Measurements from ENCODE around the gene SLC25A47. TPM values are rescaled to one million over a fixed set of nuclear protein-coding genes. Genes with fewer than 3 reads are reported as not detected.
A peak's percentile ranks its signal among the peaks of the same experiment; 100 is the strongest.
"Not testable (repeated sequence)": the region's sequence is repeated elsewhere in the genome, so short reads cannot be mapped to it uniquely, and the experiment has no call there.

Gene SLC25A47
- total RNA-seq = not detected
- long read RNA-seq = 0 reads

- ATAC-seq (no peak), DNase-seq (no peak)
- intact Hi-C loops (cut with DNase I) = no loop called here
These were observed at the start of gene SLC25A47 for GRCh38 chr14:100323121-100323941. Gene SLC25A47 (plus strand): TSS chr14:100323339. CDS start chr14:100323415, 76 bp downstream.

DNA sequence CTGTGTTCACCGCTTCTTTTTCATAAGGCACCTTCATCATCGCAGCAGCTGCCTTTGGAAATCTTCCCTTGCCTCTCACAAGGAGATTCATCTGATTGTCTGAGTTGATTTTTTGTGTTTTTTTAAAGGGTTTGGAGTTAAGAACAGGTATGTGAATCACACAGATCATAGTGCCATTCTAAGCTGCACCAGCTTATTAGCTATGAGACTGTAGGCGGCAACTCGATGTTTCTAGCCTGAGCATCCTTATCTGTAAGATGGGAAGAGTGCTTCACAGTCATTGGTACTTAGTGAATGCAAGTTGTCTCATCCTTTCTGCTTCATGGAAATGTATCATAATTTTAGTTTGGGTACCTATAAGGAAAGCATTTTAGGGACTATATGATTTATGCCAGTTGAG, 48.9 kb upstream of the SLC25A47 start:
- ATAC-seq = no peak
- intact Hi-C loops (cut with DNase I) = no loop called here

GRCh38 chr14:100275214-100275613, 47.9 kb upstream of the SLC25A47 start:
- DNase-seq = no peak
- intact Hi-C loops (cut with DNase I) = no loop called here
- no peak for ATAC-seq

More for the DNA sequence above, 48.9 kb upstream of the SLC25A47 start:
- DNase-seq = no peak

DNA sequence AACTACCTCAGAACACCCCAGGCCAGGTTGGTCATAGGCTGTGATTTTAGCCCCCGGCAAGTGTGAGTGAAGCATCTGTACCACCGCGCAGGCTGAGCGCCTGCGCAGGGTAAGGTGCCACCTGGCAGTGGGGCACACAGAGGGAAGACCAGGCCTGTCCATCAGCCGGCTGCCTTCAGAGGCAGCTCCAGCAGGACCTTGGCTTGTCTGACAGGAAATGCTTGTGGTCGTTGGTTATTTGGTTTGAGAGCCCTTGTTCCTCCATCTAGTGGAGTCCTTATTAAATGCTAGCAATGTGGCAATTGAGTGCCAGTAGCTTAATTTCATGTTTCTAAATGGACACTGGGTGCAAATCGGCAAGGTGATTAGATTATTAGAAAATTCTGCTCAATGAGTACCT, 44.4 kb upstream of the SLC25A47 start:
- DNase-seq (no peak), ATAC-seq (no peak)
- intact Hi-C loops (cut with DNase I) = no loop called here

DNA sequence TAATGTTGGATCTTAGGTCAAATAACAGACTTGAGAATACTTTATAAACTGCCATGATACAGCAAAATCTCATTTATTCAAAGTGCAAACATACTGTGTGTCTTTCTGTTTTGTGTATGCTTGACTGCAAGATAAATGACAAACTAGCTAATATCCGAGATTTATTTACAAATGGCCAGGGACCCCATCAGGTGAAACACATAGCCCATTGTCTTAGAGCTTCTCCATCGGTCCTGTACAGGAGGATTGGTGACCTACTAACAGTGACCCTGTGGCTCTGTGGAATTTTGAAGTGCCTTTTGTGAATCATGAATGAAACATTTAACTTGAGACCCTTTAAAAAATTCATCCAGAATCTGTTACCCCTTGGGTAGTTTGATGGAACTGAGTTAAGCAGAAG, 44.0 kb upstream of the SLC25A47 start:
- ATAC-seq (no peak), DNase-seq (no peak)
- intact Hi-C loops (cut with DNase I) = no loop called here

GRCh38 chr14:100279563-100279962, 43.6 kb upstream of the SLC25A47 start:
- ATAC-seq (no peak), DNase-seq (no peak)
- intact Hi-C loops (cut with DNase I) = no loop called here

GRCh38 chr14:100281286-100282082, 41.7 kb upstream of the SLC25A47 start:
- DNase-seq = no peak

DNA sequence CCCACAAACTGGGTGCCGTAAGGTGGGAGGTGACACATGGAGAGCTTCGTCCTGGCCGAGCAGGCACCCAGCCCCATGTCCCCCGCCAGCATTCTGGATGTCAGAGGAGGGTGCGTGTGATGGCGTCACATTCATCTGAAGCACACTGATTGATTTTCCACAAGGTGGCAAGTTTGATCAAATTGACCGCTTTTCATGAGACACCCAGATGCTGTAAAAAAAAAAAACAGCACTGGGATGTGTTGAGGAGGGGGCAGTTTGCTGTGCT, 41.1 kb upstream of the SLC25A47 start:
- DNase-seq = no peak
- intact Hi-C loops (cut with DNase I) = no loop called here
- no peak for ATAC-seq

More at GRCh38 chr14:100281286-100282082, 41.7 kb upstream of the SLC25A47 start:
- intact Hi-C loops (cut with DNase I) = no loop called here
- ATAC-seq = no peak

DNA sequence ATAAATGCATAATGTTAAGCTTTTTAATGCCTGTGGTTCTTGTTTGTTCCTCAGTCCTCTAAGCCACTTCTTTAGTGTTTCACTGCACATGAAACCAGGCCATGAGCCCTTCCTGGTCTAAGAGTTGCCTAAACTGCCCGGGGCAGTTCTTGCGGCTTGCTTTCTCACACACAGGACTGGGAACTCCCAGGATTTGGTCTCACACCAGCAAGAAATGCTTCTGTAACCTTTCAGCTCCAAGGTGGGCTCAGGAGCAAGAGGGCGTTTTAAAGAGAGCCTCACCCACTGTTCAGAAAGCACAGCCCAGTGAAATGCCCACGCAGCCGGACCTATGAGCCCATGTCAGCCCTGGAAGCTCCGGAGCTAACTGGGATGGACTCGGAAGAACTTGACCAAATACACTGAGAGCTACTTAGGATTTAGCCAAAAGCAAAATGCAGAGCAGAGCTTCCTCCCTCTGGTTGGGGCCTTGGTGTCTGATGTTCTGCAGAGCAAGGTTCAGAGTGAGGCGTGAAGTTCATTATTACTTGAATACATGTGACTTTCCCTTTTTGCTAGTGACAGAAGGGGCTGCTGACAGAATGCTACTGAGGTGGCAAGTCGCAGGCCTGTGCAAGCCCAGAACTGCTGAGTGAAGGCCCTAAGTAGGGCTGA, 40.2 kb upstream of the SLC25A47 start:
- intact Hi-C loops (cut with DNase I) = no loop called here
- ATAC-seq (no peak), DNase-seq (no peak)

DNA sequence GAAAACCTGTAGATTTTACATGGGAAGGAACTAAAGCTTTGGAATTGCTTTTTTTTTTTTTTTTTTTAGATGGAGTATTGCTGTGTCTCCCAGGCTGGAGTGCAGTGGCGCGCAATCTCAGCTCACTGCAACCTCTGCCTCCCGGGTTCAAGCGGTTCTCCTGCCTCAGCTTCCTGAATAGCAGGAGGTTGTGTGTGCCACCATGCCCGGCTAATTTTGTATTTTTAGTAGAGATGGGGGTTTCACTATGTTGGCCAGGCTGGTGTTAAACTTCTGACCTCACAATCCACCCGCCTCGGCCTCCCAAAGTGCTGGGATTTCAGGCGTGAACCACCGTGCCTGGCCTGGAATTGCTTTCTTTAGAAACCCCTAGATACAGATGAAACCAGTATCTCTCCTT, 39.7 kb upstream of the SLC25A47 start:
- intact Hi-C loops (cut with DNase I); DNase-seq; ATAC-seq: not testable (repeated sequence)

DNA sequence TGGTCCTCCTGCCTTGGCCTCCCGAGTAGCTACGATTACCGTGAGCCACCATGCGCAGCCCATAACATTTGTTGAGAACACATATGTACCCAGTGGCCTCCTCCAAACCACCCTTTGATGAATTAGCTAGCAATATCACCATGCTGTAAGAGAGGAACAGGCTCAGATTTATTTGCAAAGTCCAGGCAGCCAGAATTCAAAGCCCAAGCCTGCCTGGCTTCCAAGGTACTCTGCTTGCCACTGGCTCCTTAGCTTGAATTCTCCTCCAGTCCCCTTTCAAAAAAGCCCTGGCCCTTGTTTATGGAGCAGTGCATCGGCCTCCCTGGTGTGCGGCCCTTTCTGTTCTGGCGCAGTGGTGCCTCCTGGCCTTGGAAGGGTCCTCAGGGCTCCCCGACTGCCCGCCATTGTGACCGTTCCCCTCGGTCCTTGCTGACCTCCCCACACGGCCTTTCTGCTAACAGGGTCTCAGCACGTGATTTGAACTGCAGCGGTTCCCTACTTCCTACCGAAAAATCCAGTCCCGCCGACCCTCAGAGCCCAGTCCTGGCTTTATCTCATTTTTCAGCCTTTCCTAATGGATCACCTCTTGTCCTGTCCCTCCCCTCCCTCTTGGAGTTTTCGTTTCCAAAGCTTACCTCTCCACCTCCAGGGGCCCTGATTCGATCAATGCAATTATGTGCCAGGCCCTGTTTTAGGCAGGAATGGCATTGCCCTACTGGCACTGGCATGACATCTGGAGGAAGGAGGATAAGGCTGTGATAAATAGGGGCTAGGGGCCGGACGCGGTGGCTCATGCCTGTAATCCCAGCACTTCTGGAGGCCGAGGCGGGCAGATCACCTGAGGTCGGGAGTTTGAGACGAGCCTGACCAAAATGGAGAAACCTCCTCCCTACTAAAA, 38.9 kb upstream of the SLC25A47 start:
- no peak for ATAC-seq
- intact Hi-C loops (cut with DNase I) = no loop called here

GRCh38 chr14:100285021-100285912, 37.9 kb upstream of the SLC25A47 start:
- intact Hi-C loops (cut with DNase I) = loop anchor here in 1 of 2 donors (5.0 kb wide), 1 partner anchor 33 kb away; no protein-coding TSS in a partner anchor
- DNase-seq (peak; percentile 76), ATAC-seq (peak; percentile 92 to 93)

More for the DNA sequence above, 38.9 kb upstream of the SLC25A47 start:
- DNase-seq = no peak

- DNase-seq (no peak), ATAC-seq (no peak)
- intact Hi-C loops (cut with DNase I) = loop anchor here in 1 of 2 donors (5.0 kb wide), 1 partner anchor 34 kb away; no protein-coding TSS in a partner anchor
These were observed 37.2 kb upstream of the SLC25A47 start for GRCh38 chr14:100285913-100286400.

DNA sequence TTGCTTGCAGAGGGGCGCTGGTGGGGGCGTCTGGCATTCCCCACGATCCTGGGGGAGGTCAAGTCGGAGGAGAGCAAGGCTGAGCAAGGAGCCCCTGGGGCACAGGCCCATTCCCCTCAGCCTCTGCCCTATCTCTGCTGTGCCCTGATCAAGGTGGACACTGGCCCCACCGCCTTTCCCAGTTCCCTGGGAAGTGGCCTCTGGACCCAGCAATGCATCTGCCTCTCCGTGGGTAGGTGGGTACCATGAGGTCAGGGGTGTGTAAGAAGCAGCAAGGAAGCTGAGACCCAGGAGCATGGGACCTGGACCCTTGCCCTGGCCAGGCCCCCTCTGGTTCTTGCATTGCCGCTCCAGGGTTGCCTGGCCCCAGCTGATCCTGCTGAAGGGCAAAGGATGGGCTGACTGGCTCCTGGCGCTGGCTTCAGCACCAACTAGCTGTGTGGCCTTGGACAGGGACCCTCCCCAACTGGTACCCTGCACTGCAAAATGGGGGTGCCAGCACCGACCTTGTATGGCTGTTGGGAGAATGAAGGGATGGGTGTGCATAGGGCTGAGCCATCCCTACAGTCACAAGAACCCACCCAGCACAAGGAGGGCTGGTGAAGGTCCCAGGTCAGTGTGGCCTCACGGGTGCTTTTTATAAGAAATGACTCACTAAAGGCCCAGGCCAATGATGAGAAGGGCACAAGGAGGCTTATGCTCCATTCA, 36.5 kb upstream of the SLC25A47 start:
- no peak for ATAC-seq
- DNase-seq = peak; percentile 23
- intact Hi-C loops (cut with DNase I) = loop anchor here in 1 of 2 donors (5.0 kb wide), 1 partner anchor 34 kb away; no protein-coding TSS in a partner anchor

DNA sequence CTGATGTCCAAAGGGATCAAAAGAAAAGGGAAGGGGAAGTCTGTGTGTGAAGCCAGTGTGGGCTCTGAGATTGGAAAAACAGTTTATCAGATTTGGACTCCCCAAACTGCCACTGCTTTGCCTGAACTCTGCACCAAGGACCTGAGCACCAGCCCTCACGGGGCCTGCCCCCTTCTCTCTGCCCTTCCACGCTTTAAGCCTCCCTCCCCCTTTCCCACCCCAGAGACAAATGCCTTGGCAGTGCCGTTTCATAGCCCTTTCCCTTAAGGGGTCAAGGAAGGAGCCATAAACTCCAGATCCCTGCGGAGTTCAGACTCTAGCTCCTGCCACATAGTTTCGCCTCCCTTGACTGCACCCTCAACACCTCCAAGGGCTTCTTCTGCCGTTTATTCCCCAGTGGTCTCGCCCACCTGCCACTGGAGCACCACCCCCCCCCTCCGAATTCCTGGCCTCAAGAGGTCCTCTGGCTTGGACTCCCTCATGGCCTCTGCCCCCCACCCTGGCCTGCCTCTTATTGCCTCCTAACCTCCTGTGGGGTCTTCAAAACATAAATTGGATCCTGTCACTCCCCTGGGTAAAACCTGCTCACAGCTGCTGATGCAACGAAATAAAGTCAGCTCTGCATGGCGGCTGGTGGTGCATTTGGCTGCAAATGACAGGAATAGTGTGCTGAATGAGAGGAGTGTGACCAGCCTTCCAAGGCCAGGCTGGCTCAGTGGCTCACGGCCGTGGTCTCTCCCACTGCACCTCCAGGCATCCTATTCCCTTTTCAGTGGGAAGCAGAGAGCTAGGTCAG, 35.7 kb upstream of the SLC25A47 start:
- intact Hi-C loops (cut with DNase I) = loop anchor here in 1 of 2 donors (5.0 kb wide), 1 partner anchor 35 kb away; no protein-coding TSS in a partner anchor
- ATAC-seq = no peak
- no peak for DNase-seq

GRCh38 chr14:100287998-100288295, 35.2 kb upstream of the SLC25A47 start:
- not testable (repeated sequence) for DNase-seq, ATAC-seq
- intact Hi-C loops (cut with DNase I) = loop anchor here in 1 of 2 donors (5.0 kb wide), 1 partner anchor 36 kb away; no protein-coding TSS in a partner anchor
